GM12892 (cell line): Measurements from ENCODE around the gene ABCG5.

Experiments
- POLR2A ChIP-seq: IDR thresholded peaks from 2 replicates; pipeline ENCODE4 v1.6.1; 2011; ENCODE audit warnings: low read depth, low read length, control low read depth
- POLR2AphosphoS5 ChIP-seq: IDR thresholded peaks from 2 replicates; pipeline ENCODE4 v1.6.1; 2011; ENCODE audit warnings: low read depth, low read length, control low read depth

GRCh38 chr2:43764086-43764705, 74.4 kb downstream of the ABCG5 start:
- TF ChIP-seq POLR2A: no peak
- TF ChIP-seq POLR2AphosphoS5: no peak
